ENCODE measurements around the gene CFAP99. TPM values are rescaled to one million over a fixed set of nuclear protein-coding genes. Genes with fewer than 3 reads are reported as not detected.
A peak's percentile ranks its signal among the peaks of the same experiment; 100 is the strongest.

CFAP99 gene
- total RNA-seq, 3 donors from 2014 or later, result 0.15 to 2.0 TPM; not detected in 1

GRCh38 chr4:2412534-2412884, 6.2 kb upstream of the CFAP99 start:
- Histone ChIP-seq H3K36me3 (no peaks in the 10 kb centered on the region), H3K4me3 (peak overlapping the region in 2 of 3 donors; percentile 17 to 27), H3K27me3 (peaks cover 0 to 19% of the 10 kb centered on the region in 2 donors), H3K4me1 (peaks cover 0 to 4% of the 10 kb centered on the region in 2 donors), H3K27ac (peak overlapping the region; percentile 33 to 81), H3K9me3 (no peaks in the 10 kb centered on the region)
- intact Hi-C loops (cut with DNase I; ENCODE audit: low total_unique reads), result loop anchor here (10.0 kb wide), 1 partner anchor 158 kb away; no protein-coding TSS in a partner anchor
- TF ChIP-seq POLR2A (IDR thresholded peaks at IDR 0.05), result no peak
- TF ChIP-seq POLR2AphosphoS5 (IDR thresholded peaks at IDR 0.05), result no peak
- no peak for TF ChIP-seq CTCF (IDR thresholded peaks at IDR 0.05)
- DNase-seq (ENCODE audit: low spot score in 2 of 2), result no peak

- Histone ChIP-seq H3K27ac (peak overlapping the region; percentile 29 to 81), H3K4me1 (peaks cover 0 to 4% of the 10 kb centered on the region in 2 donors), H3K36me3 (no peaks in the 10 kb centered on the region), H3K27me3 (peaks cover 0 to 22% of the 10 kb centered on the region in 2 donors), H3K4me3 (peak overlapping the region; percentile 16 to 27 (median 17)), H3K9me3 (no peaks in the 10 kb centered on the region)
- DNase-seq (ENCODE audit: low spot score in 2 of 2), result peak; percentile 67 to 71
- peak in 1 of 3 donors; percentile 29 for TF ChIP-seq POLR2AphosphoS5 (IDR thresholded peaks at IDR 0.05)
- peak in 1 of 3 donors; percentile 32 for TF ChIP-seq CTCF (IDR thresholded peaks at IDR 0.05)
- TF ChIP-seq POLR2A (IDR thresholded peaks at IDR 0.05), result no peak
- intact Hi-C loops (cut with DNase I; ENCODE audit: low total_unique reads), result loop anchor here (10.0 kb wide), 1 partner anchor 158 kb away; no protein-coding TSS in a partner anchor
Measured at GRCh38 chr4:2412885-2413716, 5.7 kb upstream of the CFAP99 start.

- Histone ChIP-seq H3K4me1 (peaks cover 0 to 4% of the 10 kb centered on the region in 2 donors), H3K27me3 (peaks cover 0 to 22% of the 10 kb centered on the region in 2 donors), H3K27ac (peak overlapping the region; percentile 29 to 81), H3K36me3 (no peaks in the 10 kb centered on the region), H3K4me3 (peak overlapping the region in 1 of 3 donors; percentile 27), H3K9me3 (no peaks in the 10 kb centered on the region)
- no peak for DNase-seq (ENCODE audit: low spot score in 2 of 2)
- TF ChIP-seq POLR2A (IDR thresholded peaks at IDR 0.05) (no peak), CTCF (IDR thresholded peaks at IDR 0.05) (no peak), POLR2AphosphoS5 (IDR thresholded peaks at IDR 0.05) (no peak)
- intact Hi-C loops (cut with DNase I; ENCODE audit: low total_unique reads), result loop anchor here (10.0 kb wide), 1 partner anchor 159 kb away; no protein-coding TSS in a partner anchor
Measured at GRCh38 chr4:2413821-2414610, 4.7 kb upstream of the CFAP99 start.

- Histone ChIP-seq H3K27me3 (peaks cover 0 to 31% of the 10 kb centered on the region in 2 donors), H3K27ac (no peak overlapping the region), H3K9me3 (no peaks in the 10 kb centered on the region), H3K4me3 (no peak overlapping the region), H3K4me1 (peaks cover 0 to 4% of the 10 kb centered on the region in 2 donors), H3K36me3 (no peaks in the 10 kb centered on the region)
- TF ChIP-seq CTCF (IDR thresholded peaks at IDR 0.05) (no peak), POLR2AphosphoS5 (IDR thresholded peaks at IDR 0.05) (no peak), POLR2A (IDR thresholded peaks at IDR 0.05) (no peak)
- intact Hi-C loops (cut with DNase I; ENCODE audit: low total_unique reads), result loop anchor here (10.0 kb wide), 1 partner anchor 160 kb away; no protein-coding TSS in a partner anchor
- no peak for DNase-seq (ENCODE audit: low spot score in 2 of 2)
Measured at GRCh38 chr4:2415213-2415612, 3.5 kb upstream of the CFAP99 start.

Data from breast epithelium (tissue), 4 donors.